Pons (tissue), 1 donor: ENCODE results near the gene KISS1R.
"Not testable (repeated sequence)": the region's sequence is repeated elsewhere in the genome, so short reads cannot be mapped to it uniquely, and the experiment has no call there.

Experiments
- DNase-seq: peaks from one replicate; pipeline ENCODE4 v3.0.0-alpha.2; 2016; ENCODE audit warnings: low spot score

Gene KISS1R

DNA sequence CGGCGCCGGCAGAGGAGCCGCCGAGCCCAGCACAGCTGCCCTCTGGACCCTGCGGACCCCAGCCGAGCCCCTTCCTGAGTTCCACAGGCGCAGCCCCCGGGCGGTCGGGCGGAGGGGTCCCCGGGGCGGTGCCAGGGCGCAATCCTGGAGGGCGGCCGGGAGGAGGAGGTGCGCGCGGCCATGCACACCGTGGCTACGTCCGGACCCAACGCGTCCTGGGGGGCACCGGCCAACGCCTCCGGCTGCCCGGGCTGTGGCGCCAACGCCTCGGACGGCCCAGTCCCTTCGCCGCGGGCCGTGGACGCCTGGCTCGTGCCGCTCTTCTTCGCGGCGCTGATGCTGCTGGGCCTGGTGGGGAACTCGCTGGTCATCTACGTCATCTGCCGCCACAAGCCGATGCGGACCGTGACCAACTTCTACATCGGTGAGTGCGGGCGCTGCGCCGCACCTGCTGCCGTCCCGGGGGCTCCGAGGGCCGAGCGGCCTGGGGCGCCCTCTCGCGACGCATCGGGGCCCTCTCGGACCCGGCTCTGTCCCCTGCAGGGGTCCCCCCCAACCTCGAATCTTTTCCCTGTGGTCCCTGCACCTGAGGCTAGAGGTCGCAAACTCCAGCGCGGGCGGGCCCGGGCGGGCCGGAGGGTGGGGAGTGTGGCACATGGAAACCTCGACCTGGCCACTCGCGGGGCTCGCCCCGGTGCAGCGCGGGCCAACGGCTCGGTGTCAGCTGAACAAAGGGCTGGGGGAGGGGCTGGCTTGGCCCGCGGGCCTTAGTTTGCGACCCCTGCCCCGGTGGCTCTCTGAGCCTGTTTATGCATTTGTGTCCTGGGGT, at the start of gene KISS1R:
Gene KISS1R, plus strand, starts transcription at position 11 of the 829 bp plus-strand sequence. Its CDS starts 170 bp downstream, at position 181.
- no peak for DNase-seq

DNA sequence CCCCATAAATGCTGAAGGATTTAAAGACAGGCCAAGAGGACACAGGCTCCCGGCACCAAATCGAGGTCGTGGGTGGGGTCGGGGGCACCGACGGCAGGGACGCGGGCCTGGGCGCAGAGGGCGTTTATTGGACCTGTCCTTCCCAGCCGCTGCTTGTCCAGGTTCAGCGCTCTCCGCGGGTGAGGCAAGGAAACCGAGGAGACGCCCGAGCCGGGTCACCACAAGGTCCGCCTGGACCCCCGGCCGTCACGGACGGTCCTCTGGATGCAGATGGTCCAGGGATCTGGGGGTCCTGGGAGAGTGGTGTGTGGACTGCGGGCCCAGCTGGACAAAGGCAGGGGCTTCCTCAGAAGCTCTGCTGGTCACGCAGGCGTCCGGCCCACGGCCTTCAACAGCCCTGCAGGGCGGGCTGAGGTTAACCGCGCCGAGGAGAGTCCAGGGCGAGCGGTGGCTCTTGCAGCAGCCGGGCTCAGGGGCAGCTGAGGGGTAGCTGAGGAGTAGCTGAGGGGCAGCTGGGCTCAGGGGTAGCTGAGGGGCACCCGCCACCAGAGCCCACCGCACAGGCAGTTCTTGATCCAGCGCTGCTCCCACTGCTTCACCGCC, 49.2 kb upstream of the KISS1R start:
- DNase-seq: no peak

GRCh38 chr19:868458-869244, 48.5 kb upstream of the KISS1R start:
- DNase-seq: no peak

DNA sequence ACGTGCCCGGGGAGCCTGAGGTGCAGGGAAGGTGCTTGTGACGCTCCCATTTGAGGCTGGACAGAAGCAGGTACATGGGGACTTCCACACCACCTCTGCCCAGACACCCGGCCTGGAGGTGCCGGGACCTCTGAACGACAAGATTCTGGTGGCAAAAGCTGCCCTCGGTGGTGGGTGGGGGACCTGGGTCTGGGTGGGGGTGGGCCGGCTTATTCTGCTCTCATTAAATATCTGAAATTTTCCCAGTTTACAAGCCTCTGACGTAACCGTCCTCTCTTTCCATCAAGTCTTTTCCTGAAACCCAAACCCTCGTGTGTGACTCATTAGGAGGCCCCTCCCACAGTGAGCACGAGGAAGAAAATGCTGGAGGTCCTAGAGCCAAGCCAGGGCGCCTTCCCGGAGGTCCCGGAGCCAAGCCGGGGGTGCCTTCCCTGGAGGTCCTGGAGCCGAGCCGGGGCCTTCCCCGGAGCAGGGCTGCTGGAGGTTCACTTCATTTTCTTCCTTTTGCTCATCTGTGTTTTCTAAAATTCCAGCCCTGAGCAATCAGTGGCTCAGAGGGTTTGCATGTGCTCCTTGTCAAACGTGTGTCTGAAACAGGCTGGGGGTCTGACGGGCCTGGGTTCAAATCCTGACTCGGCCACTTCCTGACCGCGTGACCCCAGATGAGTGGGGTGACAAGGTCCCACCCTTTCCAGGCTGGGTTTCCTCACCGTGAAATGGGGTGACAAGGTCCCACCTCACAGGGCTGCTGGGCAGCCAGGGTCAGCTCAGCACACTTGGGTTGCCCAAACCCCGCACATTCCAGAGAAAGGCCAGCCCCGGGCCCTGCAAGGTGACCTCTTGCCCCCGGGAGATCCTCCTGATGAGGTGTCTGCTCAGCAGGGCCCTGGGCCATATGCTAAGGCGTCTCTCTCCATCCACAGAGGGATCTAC, 47.6 kb upstream of the KISS1R start:
- no peak for DNase-seq

GRCh38 chr19:870314-870713, 46.8 kb upstream of the KISS1R start:
- DNase-seq: no peak

GRCh38 chr19:870963-871401, 46.2 kb upstream of the KISS1R start:
- DNase-seq: no peak

DNA sequence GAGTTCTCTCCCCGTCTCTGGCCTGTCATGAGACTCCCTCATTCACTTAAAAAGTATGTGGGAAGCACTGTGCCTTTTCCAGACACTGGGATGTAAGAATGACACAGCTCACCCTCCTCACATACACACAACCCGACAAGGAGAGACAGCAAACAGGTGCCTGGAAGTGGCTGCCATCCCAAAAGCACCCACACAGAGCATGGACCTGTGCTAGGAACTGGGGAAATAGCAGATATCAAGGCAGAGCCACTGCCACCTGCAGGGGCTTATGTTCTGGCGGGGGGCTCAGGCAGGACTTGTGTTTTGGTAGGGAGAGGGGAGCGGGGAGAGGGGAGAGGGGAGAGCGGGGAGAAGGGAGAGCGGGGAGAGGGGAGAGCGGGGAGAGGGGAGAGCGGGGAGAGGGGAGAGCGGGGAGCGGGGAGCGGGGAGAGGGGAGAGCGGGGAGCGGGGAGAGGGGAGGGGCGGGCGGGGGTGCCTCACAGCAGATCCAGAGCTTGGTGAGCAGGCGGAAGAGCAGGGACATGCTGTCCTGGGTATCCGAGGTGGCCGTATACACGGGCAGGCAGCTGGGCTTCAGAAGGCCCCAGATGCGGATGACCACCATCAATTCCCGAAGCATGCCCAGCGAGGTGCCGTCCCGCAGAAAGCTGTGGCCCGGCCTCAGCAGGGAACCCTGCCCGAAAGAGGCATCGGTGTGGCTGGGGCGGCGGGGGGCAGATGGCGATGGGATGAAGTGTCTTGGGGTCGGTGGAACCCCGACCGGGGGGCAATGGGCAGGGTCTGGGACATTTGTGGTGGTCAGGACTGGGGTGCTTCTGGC, 45.5 kb upstream of the KISS1R start:
- no peak for DNase-seq

DNA sequence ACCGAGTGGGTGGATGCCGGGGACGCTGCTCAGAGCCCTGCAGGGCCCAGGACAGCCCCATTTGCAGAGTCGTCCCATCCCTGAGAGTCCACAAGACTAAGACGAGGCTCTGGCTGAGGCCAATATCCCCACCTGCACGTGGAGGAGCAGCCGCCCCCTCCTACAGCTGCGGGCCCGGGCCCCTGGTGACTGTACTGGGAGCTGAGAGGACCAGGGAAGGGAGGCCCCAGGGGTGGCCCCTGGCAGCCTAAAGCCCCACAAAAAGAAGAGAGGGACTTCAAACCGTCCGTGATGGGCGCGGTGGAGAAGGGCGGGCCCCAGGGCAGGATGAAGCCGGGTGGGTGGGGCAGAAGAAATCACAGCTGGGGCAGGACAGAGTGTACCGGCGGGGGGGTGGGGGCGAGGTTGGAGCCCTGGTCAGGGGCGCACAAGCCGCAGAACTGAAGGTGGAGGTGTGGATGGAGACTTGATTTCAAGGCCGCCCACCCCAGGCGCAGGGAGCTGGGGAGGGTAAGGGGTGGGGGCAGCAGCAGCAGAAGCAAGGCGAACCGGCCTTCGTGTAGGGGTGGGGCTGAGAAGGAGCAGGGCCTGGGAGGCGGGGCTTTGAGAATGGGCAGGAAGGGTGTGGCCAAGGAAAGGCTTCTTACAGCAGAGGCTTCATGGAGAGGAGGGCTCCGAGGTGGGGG, 44.7 kb upstream of the KISS1R start:
- DNase-seq: no peak

DNA sequence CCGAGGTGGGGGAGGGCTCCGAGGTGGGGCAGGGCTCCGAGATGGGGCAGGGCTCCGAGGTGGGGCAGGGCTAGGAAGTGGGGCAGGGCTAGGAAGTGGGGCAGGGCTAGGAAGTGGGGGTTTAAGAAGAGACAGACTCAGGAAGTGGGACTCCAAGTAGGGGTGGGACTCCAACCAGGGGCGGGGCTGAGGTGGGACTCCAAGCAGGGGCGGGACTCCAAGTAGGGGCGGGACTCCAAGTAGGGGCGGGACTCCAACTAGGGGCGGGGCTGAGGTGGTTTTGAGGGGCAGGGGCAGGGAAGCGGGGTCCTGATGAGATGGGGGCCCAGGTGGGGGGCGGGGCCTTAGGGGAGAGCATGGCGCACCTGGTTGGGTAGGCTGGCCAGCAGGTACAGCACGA, 44.0 kb upstream of the KISS1R start:
- DNase-seq: no peak

GRCh38 chr19:873561-874041, 43.5 kb upstream of the KISS1R start:
- DNase-seq: no peak

DNA sequence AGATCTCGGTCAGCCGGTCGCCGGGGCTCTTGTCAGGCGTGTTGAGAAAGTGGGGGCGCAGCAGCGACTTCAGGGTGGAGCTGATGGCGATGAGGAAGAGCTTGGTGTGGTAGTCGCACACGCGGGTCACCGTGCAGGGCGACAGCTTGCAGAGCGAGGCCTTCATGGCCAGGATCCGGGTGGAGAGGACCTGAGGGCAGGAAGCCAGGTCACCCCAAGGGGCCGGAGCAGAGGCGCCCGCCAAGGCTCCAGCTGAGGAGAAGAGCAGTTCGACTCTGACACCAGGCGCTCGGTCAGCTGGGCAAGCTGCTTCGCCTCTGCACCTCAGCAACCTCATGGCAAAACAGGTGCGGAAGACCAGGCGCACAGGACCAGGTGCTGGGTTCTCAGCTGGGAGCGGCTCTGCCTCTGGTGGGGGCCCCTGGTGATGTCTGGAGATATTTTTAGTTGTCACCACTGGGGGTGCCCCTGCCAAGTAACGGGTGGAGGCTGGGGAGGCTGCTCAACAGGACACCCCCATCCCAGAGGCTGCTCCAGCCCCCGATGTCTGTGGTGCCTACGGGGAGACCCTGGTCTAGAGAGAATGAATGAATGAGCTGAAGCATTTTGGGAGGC, 41.8 kb upstream of the KISS1R start:
- no peak for DNase-seq

DNA sequence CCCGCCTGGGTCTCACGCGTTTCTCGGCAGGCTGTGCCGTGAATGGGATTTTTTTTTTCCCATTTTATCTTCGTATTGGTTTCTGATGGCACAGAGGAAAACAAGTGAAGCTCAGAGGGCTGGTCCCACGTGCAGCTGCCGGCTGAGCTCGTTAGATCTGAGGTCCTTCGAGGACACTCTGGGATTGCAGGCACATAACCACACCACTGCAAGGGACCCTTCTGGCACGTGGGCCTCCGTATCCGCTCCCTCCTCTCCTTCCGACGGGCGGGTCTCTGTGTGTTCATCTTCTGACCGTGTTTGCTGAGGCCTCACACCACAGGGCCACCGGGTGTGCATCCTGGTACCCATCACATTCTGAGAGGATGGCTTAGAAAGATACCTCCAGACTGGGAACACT, 41.0 kb upstream of the KISS1R start:
- DNase-seq: no peak

GRCh38 chr19:876780-877314, 40.3 kb upstream of the KISS1R start:
- no peak for DNase-seq

DNA sequence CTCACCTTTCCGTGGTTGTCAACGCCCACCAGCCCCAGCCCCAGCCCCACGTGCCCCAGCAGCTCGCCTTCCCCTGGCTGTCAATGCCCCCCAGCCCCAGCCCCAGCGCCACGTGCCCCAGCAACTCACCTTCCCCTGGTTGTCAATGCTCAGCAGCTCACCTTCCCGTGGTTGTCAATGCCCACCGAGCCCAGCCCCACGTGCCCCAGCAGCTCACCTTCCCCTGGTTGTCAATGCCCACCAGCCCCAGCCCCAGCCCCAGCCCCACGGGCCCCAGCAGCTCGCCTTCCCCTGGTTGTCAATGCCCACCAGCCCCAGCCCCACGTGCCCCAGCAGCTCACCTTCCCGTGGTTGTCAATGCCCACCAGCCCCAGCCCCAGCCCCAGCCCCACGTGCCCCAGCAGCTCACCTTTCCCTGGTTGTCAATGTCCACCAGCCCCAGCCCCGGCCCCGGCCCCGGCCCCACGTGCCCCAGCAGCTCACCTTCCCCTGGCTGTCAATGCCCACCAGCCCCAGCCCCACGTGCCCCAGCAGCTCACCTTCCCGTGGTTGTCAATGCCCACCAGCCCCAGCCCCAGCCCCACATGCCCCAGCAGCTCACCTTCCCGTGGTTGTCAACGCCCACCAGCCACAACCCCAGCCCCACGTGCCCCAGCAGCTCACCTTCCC, 39.0 kb upstream of the KISS1R start:
- not testable (repeated sequence) for DNase-seq

GRCh38 chr19:878751-879561, 38.2 kb upstream of the KISS1R start:
- DNase-seq: not testable (repeated sequence)

DNA sequence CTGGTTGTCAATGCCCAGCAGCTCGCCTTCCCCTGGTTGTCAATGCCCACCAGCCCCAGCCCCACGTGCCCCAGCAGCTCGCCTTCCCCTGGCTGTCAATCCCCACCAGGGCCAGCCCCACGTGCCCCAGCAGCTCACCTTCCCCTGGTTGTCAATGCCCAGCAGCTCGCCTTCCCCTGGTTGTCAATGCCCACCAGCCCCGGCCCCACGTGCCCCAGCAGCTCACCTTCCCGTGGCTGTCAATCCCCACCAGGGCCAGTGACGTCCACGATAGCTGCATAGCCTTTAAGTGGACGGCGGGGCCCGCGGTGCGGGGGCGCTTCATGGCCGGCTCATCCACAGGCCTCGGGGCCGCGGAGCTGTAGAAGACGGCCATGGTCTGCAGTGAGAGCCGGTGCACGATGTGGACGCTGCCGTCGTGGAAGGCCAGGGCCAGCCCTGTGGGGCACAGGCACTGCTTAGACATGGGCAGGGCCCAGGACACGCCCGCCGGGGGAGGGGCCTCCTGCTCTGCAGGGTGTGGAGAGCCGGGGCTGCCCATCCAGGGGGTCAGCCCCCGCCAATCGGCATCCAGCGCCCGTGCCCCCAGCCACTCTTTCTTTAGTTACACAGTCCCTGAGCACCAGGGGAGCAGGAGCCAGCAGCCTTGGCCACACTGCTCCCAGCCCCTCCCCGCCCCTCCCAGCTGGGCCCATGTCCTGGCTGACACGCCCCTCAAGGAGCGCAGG, 37.3 kb upstream of the KISS1R start:
- no peak for DNase-seq
